OCI-LY1 (cell line): ENCODE measurements around the gene KCNJ12.

ENCODE experiments used
- EZH2 ChIP-seq: fragments of 200-600 bp; sonication (generic), shearing (Covaris generic); IDR thresholded peaks from 2 replicates; pipeline ENCODE4 v1.8.0; 2017; ENCODE audit warnings: borderline replicate concordance, mixed run types, mild to moderate bottlenecking, antibody characterized with exemption, low read length, moderate library complexity, mixed read lengths
- TF ChIP-seq, protein P1 (sequence below): fragments of 200-600 bp; sonication (generic), shearing (Covaris generic); IDR thresholded peaks from 2 replicates; pipeline ENCODE4 v1.5.1; 2017; ENCODE audit warnings: mild to moderate bottlenecking, antibody characterized with exemption, low read length, moderate library complexity, mixed read lengths

DNA sequence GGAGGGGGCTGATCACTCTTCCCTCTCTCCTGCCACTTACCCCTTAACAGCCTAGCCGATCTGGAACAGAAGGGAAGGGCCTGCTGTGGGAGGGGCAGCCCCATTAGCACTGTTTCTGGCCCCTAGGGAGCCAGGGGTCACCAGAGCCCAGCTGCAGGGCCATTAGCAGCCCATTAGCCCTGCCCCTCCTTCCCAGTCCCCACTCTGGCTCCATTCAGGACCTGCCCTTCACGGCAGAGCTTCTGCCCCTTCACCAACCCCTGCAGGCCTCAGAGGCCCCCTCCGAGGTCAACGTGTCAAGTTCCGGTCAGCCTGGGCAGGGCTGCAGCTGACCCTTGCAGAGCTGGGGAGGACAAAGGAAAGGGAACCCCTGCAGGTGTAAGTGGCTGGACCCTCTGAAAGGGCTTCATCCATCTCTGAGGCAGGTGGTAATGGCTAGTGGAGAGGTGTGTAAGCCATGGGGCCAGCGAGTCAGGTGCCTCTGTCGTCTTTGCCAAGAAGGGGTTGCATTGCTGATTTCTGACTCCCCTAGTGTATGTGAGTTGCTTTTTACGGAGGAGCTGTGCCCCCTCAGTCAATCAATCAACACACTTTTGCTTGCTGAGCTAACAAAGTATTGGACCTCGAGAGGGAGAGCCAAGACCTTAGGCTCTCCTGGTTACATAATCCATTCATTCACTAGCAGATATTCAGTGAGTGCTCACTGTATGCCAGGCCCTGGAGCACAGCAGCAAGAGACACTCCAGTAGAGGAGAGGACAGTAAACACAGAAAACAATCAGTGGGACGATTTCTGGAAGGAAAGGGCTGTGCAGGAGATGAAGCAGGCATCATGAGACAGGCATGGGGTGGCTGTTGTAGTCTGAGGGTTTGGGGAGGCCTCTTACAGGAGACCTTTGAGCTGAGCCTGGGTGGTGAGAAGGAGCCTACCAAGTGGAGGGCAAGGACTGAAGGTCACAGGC lies 18.2 kb upstream of the KCNJ12 start:
- TF ChIP-seq, protein P1, sequence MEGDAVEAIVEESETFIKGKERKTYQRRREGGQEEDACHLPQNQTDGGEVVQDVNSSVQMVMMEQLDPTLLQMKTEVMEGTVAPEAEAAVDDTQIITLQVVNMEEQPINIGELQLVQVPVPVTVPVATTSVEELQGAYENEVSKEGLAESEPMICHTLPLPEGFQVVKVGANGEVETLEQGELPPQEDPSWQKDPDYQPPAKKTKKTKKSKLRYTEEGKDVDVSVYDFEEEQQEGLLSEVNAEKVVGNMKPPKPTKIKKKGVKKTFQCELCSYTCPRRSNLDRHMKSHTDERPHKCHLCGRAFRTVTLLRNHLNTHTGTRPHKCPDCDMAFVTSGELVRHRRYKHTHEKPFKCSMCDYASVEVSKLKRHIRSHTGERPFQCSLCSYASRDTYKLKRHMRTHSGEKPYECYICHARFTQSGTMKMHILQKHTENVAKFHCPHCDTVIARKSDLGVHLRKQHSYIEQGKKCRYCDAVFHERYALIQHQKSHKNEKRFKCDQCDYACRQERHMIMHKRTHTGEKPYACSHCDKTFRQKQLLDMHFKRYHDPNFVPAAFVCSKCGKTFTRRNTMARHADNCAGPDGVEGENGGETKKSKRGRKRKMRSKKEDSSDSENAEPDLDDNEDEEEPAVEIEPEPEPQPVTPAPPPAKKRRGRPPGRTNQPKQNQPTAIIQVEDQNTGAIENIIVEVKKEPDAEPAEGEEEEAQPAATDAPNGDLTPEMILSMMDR = no peak
- TF ChIP-seq EZH2 = no peak
